HG03045 (cell line): Measurements from ENCODE around the gene TECTA.
"Not testable (repeated sequence)": the region's sequence is repeated elsewhere in the genome, so short reads cannot be mapped to it uniquely, and the experiment has no call there.

ENCODE experiments used
- ATAC-seq: cut with Tn5 transposase; IDR thresholded peaks from one replicate; pipeline ENCODE4 v1.9.1; 2021; ENCODE audit warnings: mild to moderate bottlenecking, moderate library complexity; ENCODE audit not compliant: unreplicated experiment

TECTA gene

DNA sequence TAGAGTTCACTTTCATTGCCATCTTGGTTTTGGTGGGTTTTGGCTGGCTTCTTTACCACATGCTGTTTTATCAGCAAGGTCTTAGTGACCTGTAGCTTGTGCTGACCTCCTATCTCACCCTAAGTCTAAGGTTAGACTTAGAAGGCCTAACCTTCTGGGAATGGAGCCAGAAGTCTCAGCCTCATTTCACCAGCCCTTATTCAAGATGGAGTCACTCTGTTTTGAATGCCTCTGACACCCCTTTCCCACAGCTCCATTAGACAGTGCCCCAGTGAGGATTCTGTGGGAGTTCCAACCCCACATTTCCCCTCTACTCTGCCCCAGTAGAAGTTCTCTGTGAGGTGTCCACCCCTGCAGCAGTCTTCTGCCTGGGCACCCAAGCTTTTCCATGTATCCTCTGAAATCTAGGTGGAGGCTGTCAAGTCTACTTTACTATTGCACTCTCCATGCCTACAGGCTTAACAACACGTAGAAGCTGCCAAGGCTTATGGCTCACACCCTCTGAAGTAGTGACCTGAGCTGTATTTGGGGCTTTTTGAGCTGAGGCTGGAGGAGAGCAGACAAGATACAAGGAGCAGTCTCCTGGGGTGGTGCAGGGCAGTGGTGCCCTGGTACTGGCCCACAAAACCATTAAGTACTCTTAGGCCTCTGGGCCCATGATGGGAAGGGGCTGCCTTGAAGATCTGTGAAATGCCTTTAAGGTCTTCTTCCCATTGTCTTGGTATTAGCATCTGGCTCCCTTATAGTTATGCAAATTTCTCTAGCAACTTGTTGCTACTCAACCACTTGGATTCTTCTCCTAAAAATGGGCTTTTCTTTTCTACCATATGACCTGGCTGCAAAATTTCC lies 125.6 kb downstream of the TECTA start:
- no peak for ATAC-seq

DNA sequence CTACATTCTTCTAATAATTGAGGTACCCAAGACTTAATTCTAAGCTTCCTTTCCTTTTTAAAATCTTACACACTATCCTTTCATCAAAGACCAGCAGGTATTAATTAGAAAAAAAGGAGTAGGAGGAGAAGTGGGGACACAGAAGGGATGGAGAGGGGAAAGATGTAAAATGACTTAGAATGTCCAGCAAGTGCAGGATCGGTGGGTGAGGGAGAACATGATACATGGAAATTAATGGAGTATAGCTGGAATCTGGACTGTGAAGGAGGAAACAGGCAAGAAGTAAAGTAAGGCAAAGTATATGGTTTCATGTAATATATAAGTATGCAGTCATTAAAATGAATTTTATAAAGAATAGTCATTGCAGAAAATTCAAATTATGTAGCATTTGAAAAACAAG lies 127.8 kb downstream of the TECTA start:
- no peak for ATAC-seq

DNA sequence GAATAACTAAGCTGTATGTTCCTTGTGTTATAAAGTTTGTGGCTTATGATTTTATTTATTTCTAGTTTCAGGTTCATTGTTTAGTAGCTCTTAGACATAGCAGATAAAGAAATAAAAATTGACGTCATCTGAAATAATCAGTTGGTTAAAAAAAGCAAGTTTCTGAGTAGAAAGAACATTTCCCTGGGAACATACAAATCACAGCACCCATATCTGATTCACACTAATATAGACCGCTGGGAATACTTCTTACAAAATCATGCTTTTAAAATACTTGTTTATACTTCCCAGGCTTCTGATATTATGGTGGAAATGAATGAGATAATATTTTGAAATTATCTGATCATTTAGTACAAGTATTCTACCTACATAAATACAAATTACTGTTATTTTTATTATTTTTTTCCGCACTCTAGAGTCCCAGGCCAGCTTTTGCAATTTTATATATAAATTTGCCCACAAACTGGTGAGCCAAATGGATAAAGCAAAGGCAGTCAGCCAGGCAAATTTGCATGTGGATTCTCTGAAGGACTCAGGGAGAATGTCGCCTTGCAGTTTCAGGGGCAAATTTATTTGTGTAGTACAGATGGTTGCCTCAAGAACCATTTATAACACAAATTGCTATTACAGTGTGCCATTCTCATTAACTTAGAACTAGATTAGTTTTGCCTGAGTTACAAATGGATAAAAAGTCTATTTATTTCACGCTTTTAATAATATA lies 128.6 kb downstream of the TECTA start:
- ATAC-seq: no peak

DNA sequence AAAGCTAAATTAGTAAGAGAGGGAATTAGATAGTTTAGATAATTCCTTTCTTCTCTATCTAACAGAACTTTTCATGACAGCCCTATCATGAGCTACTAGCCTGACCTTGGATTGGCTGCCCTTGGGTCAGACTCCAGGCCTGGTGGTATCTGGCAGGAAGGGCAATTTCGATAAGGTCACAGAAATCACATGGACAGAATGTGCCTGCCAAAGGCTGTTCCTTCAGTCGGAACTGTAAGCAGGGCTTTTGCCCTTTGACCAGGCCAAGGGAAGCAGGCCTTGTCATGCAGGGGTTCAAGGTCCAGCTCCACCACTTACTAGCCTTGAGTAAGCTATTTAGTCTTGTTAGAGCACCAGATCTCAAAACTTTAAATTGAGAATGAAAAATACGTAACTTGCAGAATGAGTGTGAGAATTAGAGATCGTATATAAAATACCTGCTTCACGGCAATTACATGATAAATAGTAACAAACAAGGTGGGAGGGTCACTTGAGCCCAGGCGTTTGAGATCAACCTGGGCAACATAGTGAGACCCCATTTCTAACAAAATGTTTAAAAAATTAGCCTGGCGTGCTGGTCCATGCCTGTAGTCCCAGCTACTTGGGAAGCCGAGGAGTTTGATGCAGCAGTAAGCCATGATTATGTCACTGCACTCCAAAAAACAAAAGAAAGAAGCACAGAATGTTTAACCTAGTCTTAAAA lies 130.7 kb downstream of the TECTA start:
- ATAC-seq: no peak

DNA sequence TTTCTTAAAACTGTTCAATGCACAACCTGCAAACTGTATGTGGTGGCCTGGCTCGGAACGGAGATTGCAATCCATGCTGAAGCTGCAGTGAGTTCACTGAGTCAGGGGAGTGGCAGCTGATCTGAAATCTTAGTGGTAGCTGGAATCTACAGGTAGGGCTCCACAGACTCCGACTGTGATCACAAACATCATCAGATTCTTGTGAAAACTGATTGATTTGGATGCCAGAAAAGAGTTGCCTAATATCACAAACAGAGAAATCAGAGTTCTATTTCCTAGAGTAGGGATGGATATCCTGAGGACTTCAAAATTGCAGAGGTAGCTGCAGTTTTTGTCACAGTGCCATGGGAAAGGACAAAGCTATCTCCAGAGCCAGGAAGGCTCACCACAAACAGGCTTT lies 134.0 kb downstream of the TECTA start:
- no peak for ATAC-seq

DNA sequence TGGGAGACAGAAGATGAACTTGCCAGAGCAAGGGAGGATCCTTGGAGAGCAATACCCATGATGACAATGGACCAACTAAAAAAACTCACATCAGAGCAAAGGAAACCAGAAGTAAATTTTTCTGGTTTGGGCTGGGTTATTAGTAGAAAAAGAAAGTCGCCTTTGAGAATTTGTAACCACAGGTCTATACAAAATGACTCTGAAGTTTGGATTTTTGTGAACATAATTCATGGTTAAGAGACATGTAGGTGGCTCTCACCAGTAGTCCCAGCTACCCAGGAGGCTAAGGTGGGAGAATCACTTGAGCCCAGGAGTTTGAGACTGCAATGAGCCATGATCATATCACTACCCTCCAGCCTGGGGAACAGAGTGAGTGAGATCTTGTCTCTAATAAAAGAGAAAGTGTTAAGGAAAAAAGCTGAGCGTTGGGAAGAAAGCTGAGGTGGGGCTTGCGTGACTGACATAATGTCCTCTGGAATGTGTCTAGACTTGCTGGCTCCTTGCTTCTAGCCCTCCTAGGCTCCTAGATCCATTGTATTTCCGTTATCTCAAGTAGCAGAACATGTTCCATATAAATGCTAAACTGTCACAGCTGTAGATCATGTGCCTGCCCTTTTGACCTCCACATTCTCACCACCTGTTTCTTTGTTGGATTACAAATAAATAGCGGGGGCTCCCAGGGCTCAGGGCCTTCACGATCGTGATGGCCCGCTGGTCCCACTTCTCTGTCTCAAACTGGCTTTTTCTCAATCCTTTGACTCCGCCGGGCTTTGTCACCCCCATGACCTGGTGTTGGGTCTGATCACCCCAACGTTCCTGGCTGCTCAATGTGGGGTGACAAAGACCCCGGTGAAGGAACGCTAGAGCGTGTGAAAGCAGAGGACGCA lies 135.3 kb downstream of the TECTA start:
- ATAC-seq: peak; percentile 64

DNA sequence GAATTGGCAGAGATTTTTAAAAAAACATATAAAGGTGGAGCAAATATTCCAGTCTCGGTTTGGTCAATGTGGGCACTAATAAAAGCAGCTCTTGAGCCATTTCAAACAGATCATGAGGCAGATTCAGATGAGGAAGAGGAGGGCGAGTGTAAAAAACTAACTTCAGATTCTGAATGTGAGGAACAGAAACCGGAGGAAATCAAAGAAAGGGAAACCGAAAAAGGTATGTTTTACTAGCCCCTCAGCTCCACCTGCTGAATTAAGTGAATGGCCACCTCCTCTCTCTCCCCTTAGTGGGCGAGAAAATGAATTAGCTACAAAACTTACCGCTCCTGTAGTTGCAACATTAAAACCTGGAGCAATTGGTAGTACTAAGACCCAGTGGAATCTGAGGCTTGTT lies 136.2 kb downstream of the TECTA start:
- ATAC-seq: not testable (repeated sequence)

DNA sequence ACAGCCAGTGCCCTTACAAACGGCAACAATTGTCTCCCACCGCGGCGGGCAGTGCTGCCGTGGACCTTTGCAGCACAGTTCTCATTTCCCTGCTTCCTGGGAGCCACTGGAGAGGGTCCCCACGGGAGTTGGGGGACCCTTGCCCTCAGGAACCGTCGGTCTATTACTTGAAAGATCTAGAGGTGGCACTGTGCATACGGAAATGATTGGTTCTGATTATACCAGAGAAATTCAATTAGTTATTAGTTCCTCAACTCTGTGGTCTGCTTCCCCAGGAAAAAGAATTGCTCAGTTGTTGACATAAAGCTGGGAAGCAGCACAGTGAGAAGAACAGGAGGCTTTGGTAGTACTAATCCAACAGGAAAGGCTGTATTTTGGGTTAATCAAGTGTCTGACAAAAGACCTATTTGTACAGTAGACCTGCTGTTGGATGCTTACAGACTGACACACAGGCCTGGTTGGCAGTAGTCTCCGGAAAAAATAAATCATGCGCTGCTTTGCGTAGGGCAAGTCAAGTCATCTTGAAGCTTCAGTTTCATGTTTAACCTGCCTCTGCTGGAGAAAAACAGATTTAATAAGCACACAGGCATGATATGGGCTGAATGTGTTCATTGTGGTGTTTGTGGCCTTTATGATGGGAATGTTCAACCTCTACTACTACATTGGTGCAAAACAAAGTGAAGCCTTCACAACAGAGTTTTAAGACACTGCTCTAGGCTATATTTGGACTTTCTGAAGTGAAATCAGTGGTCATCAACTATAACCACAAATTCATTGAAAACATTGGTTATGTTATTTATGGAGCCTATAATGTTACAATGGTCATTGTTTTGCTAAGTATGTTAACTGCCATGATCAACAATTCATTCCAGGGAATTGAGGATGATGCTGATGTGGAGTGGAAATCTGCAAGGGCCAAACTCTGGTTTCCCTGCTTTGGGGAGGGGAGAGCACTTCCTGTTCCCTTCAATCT lies 136.9 kb downstream of the TECTA start:
- no peak for ATAC-seq

DNA sequence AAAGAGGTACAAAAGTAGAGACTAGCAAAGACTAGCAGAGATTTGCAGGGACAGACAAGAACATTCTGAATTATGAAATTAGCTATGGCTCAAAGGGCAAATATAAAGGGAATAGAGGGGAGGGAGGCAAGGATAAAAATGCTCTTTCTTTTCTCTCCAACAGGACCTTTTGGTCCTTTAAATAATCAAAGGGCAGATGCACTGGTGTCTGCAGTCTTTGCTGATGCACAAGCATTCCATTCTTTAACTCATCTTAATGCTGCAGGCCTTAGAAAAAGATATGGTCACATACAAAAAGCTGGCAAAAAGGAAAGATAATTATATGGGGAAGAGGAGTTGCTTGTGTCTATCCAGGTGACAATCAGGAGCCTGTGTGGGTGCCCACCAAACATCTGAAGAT lies 137.9 kb downstream of the TECTA start:
- ATAC-seq: no peak

DNA sequence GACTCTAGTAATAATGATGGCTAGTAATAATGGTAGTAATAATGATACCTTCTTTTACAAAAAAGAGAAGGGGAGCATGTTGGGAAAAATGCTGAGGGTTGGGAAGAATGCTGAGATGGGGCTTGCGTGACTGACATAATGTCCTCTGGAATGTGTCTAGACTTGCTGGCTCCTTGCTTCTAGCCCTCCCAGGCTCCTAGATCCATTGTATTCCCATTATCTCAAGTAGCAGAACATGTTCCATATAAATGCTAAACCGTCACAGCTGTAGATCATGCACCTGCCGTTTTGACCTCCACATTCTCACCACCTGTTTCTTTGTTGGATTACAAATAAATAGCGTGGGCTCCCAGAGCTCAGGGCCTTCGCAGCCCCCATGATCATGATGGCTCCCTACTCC lies 139.0 kb downstream of the TECTA start:
- not testable (repeated sequence) for ATAC-seq

DNA sequence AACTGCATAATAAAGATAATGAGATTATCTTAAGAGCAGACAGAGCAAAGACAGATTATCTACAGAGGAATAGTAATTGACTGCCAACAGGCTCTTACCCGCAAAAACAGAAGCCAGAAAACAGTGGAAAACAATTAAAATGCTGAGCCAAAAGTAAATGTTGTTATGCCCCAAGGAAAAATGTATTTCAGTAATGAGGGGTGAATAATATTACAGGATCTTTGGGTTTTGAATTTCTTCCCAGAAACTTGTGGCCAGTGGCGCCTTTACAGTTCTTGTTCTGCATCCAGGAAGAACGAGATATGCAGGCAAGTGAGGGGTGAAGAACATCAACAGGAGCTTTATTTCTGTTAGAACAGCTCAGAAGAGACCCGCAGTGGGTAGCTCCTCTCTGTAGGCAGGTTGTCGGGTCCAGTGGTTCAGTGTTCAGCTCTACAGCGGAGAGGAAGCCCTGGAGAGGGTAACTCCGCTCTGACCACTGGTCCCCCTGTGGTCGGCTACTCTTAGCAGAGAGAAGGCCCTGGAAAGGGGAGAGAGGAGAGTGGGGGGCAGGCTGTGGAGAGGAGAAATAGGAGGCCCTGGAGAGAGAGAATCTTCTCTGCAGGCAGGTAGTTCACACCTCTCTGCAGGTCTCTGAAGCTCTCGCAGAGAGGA lies 139.7 kb downstream of the TECTA start:
- no peak for ATAC-seq
